ENCODE data around the gene CBL. TPM values are rescaled to one million over a fixed set of nuclear protein-coding genes. Genes with fewer than 3 reads are reported as not detected.
A peak's percentile ranks its signal among the peaks of the same experiment; 100 is the strongest.
"Not testable (repeated sequence)": the region's sequence is repeated elsewhere in the genome, so short reads cannot be mapped to it uniquely, and the experiment has no call there.

The CBL gene
- polyA plus RNA-seq, 4 donors, result 2.2 to 10.1 (median 4.3) TPM

- Histone ChIP-seq H3K27me3 (ENCODE audit: control insufficient read depth in 3 of 3, insufficient read depth in 3 of 3, low read length in 3 of 3) (no peaks in the 10 kb centered on the region), H3K4me3 (ENCODE audit: low read depth in 1 of 3, low read length in 3 of 3) (no peak overlapping the region), H3K27ac (ENCODE audit: low read depth in 1 of 3, low read length in 2 of 3) (no peak overlapping the region), H3K36me3 (ENCODE audit: control insufficient read depth in 3 of 3, insufficient read depth in 2 of 3, low read depth in 1 of 3, low read length in 3 of 3) (peaks cover 0 to 21% (median 0%) of the 10 kb centered on the region in 3 donors), H3K4me1 (ENCODE audit: control insufficient read depth in 3 of 3, insufficient read depth in 2 of 3, low read depth in 1 of 3, low read length in 2 of 3) (peaks cover 0 to 4% (median 2%) of the 10 kb centered on the region in 3 donors), H3K9me3 (ENCODE audit: control insufficient read depth in 2 of 2, insufficient read depth in 1 of 2, low read depth in 1 of 2, low read length in 1 of 2) (no peaks in the 10 kb centered on the region)
- no peak for DNase-seq
- FAIRE-seq, result no peak
- WGBS, 3 donors, result 41 to 68% (median 48%) methylated on average over 7 of the region's 7 CpGs
Measured at GRCh38 chr11:119194811-119195440, 11.2 kb upstream of the CBL start.

- no peaks in the 10 kb centered on the region for H3K9me3 ChIP-seq (ENCODE audit: control insufficient read depth in 2 of 2, insufficient read depth in 1 of 2, low read depth in 1 of 2, low read length in 1 of 2)
- peaks cover 0 to 4% (median 0%) of the 10 kb centered on the region in 3 donors for H3K4me1 ChIP-seq (ENCODE audit: control insufficient read depth in 3 of 3, insufficient read depth in 2 of 3, low read depth in 1 of 3, low read length in 2 of 3)
- no peak for FAIRE-seq
- H3K4me3 ChIP-seq (ENCODE audit: low read depth in 1 of 3, low read length in 3 of 3), result no peak overlapping the region
- 22 to 28% (median 24%) methylated on average over 6 of the region's 6 CpGs for WGBS, 3 donors
- no peaks in the 10 kb centered on the region for H3K27me3 ChIP-seq (ENCODE audit: control insufficient read depth in 3 of 3, insufficient read depth in 3 of 3, low read length in 3 of 3)
- peaks cover 0 to 15% (median 0%) of the 10 kb centered on the region in 3 donors for H3K36me3 ChIP-seq (ENCODE audit: control insufficient read depth in 3 of 3, insufficient read depth in 2 of 3, low read depth in 1 of 3, low read length in 3 of 3)
- no peak overlapping the region for H3K27ac ChIP-seq (ENCODE audit: low read depth in 1 of 3, low read length in 2 of 3)
- DNase-seq, result peak; percentile 62 to 80
Measured at GRCh38 chr11:119195680-119196079, 10.5 kb upstream of the CBL start.

DNA sequence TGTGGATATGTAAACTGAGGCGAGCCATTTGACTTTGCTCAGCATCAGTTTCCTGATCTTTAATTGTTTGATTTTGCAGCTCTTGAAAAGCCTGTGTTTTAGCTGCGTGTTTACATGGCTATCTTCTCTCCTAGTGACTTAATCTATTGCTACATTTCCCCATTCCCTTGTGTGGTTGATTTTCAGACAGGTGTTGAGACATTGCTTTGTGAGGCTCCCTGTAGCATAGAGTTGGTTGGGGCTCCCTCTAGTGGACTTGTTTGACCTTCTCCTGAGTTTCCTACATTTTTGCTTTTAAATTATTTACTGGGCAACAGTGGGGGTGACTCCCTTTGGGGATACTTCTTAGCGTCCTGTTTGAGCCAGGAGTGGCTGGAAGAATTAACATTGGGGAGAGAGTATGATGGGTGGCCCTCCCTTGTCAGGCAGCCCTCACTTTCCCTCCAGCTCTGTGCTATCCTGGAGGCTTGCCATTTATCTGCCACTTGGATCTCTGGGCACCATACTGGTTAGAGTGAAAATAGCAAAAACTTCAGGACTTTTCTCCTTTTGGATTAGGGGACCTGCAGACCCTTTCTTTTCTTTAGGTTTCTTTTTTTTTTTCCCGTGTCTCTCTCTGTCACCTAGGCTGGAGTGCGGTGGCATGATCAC is 9.2 kb upstream of the CBL start:
- Histone ChIP-seq H3K9me3 (ENCODE audit: control insufficient read depth in 2 of 2, insufficient read depth in 1 of 2, low read depth in 1 of 2, low read length in 1 of 2) (no peaks in the 10 kb centered on the region), H3K27ac (ENCODE audit: low read depth in 1 of 3, low read length in 2 of 3) (peak overlapping the region in 1 of 3 donors; percentile 28), H3K27me3 (ENCODE audit: control insufficient read depth in 3 of 3, insufficient read depth in 3 of 3, low read length in 3 of 3) (no peaks in the 10 kb centered on the region), H3K36me3 (ENCODE audit: control insufficient read depth in 3 of 3, insufficient read depth in 2 of 3, low read depth in 1 of 3, low read length in 3 of 3) (peaks cover 0 to 6% (median 0%) of the 10 kb centered on the region in 3 donors), H3K4me3 (ENCODE audit: low read depth in 1 of 3, low read length in 3 of 3) (no peak overlapping the region), H3K4me1 (ENCODE audit: control insufficient read depth in 3 of 3, insufficient read depth in 2 of 3, low read depth in 1 of 3, low read length in 2 of 3) (peaks cover 0 to 4% (median 0%) of the 10 kb centered on the region in 3 donors)
- DNase-seq (peak; percentile 92 to 94), FAIRE-seq (peak; percentile 55)
- WGBS, 3 donors, result 28 to 42% (median 33%) methylated on average over 5 of the region's 5 CpGs

GRCh38 chr11:119198925-119199324 is 7.2 kb upstream of the CBL start:
- peaks cover 0 to 4% (median 0%) of the 10 kb centered on the region in 3 donors for H3K4me1 ChIP-seq (ENCODE audit: control insufficient read depth in 3 of 3, insufficient read depth in 2 of 3, low read depth in 1 of 3, low read length in 2 of 3)
- WGBS, 3 donors, result 81 to 90% (median 84%) methylated on average over 6 of the region's 6 CpGs
- no peak overlapping the region for H3K4me3 ChIP-seq (ENCODE audit: low read depth in 1 of 3, low read length in 3 of 3)
- H3K9me3 ChIP-seq (ENCODE audit: control insufficient read depth in 2 of 2, insufficient read depth in 1 of 2, low read depth in 1 of 2, low read length in 1 of 2), result no peaks in the 10 kb centered on the region
- H3K27ac ChIP-seq (ENCODE audit: low read depth in 1 of 3, low read length in 2 of 3), result no peak overlapping the region
- H3K36me3 ChIP-seq (ENCODE audit: control insufficient read depth in 3 of 3, insufficient read depth in 2 of 3, low read depth in 1 of 3, low read length in 3 of 3), result no peaks in the 10 kb centered on the region
- H3K27me3 ChIP-seq (ENCODE audit: control insufficient read depth in 3 of 3, insufficient read depth in 3 of 3, low read length in 3 of 3), result no peaks in the 10 kb centered on the region
- DNase-seq, result peak in 1 of 2 donors; percentile 31
- no peak for FAIRE-seq

DNA sequence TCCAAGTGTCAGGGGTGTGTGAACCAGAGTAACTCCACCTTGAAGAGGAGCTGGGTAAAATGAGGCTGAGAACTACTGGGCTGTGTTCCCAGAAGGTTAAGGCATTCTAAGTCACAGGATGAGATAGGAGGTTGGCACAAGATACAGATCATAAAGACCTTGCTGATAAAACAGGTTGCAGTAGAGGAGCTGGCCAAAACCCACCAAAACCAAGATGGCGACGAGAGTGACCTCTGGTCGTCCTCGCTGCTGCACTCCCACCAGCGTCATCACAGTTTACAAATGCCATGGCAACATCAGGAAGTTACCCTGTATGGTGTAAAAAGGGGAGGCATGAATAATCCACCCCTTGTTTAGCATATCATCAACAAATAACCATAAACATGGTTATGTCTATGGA is 4.9 kb upstream of the CBL start:
- H3K4me3 ChIP-seq (ENCODE audit: low read depth in 1 of 3, low read length in 3 of 3); DNase-seq; H3K27ac ChIP-seq (ENCODE audit: low read depth in 1 of 3, low read length in 2 of 3); H3K36me3 ChIP-seq (ENCODE audit: control insufficient read depth in 3 of 3, insufficient read depth in 2 of 3, low read depth in 1 of 3, low read length in 3 of 3); FAIRE-seq; H3K9me3 ChIP-seq (ENCODE audit: control insufficient read depth in 2 of 2, insufficient read depth in 1 of 2, low read depth in 1 of 2, low read length in 1 of 2); H3K27me3 ChIP-seq (ENCODE audit: control insufficient read depth in 3 of 3, insufficient read depth in 3 of 3, low read length in 3 of 3): not testable (repeated sequence)
- whole genome bisulfite sequencing, 3 donors, result 85 to 88% (median 86%) methylated on average over 5 of the region's 5 CpGs
- H3K4me1 ChIP-seq (ENCODE audit: control insufficient read depth in 3 of 3, insufficient read depth in 2 of 3, low read depth in 1 of 3, low read length in 2 of 3), result peaks cover 0 to 12% (median 0%) of the 10 kb centered on the region in 3 donors

GRCh38 chr11:119202554-119202953 is 3.6 kb upstream of the CBL start:
- Histone ChIP-seq H3K27ac (ENCODE audit: low read depth in 1 of 3, low read length in 2 of 3) (no peak overlapping the region), H3K27me3 (ENCODE audit: control insufficient read depth in 3 of 3, insufficient read depth in 3 of 3, low read length in 3 of 3) (no peaks in the 10 kb centered on the region), H3K4me1 (ENCODE audit: control insufficient read depth in 3 of 3, insufficient read depth in 2 of 3, low read depth in 1 of 3, low read length in 2 of 3) (peaks cover 0 to 10% (median 0%) of the 10 kb centered on the region in 3 donors), H3K9me3 (ENCODE audit: control insufficient read depth in 2 of 2, insufficient read depth in 1 of 2, low read depth in 1 of 2, low read length in 1 of 2) (no peaks in the 10 kb centered on the region), H3K36me3 (ENCODE audit: control insufficient read depth in 3 of 3, insufficient read depth in 2 of 3, low read depth in 1 of 3, low read length in 3 of 3) (no peaks in the 10 kb centered on the region), H3K4me3 (ENCODE audit: low read depth in 1 of 3, low read length in 3 of 3) (no peak overlapping the region)
- WGBS, 3 donors, result 90 to 94% (median 90%) methylated on average over 7 of the region's 7 CpGs
- FAIRE-seq (no peak), DNase-seq (no peak)

DNA sequence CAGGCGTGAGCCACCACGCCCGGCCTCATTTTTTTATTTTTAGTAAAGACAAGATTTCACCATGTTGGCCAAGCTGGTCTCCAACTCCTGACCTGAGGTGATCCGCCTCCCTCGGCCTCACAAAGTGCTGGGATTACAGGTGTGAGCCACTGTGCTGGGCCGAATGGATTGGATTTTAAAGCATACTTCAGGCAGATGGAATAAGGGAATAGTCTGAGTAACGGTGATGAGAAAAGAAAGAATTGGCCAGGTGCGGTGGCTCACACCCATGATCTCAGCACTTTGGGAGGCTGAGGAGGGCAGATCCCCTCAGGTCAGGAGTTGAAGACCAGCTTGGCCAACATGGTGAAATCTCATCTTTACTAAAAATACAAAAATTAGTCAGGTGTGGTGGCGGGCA is 2.1 kb upstream of the CBL start:
- Histone ChIP-seq H3K4me3 (ENCODE audit: low read depth in 1 of 3, low read length in 3 of 3) (no peak overlapping the region), H3K27me3 (ENCODE audit: control insufficient read depth in 3 of 3, insufficient read depth in 3 of 3, low read length in 3 of 3) (no peaks in the 10 kb centered on the region), H3K9me3 (ENCODE audit: control insufficient read depth in 2 of 2, insufficient read depth in 1 of 2, low read depth in 1 of 2, low read length in 1 of 2) (no peaks in the 10 kb centered on the region), H3K4me1 (ENCODE audit: control insufficient read depth in 3 of 3, insufficient read depth in 2 of 3, low read depth in 1 of 3, low read length in 2 of 3) (peaks cover 0 to 10% (median 0%) of the 10 kb centered on the region in 3 donors), H3K27ac (ENCODE audit: low read depth in 1 of 3, low read length in 2 of 3) (no peak overlapping the region), H3K36me3 (ENCODE audit: control insufficient read depth in 3 of 3, insufficient read depth in 2 of 3, low read depth in 1 of 3, low read length in 3 of 3) (no peaks in the 10 kb centered on the region)
- WGBS, 3 donors, result 92 to 96% (median 95%) methylated on average over 9 of the region's 9 CpGs
- FAIRE-seq (no peak), DNase-seq (no peak)

DNA sequence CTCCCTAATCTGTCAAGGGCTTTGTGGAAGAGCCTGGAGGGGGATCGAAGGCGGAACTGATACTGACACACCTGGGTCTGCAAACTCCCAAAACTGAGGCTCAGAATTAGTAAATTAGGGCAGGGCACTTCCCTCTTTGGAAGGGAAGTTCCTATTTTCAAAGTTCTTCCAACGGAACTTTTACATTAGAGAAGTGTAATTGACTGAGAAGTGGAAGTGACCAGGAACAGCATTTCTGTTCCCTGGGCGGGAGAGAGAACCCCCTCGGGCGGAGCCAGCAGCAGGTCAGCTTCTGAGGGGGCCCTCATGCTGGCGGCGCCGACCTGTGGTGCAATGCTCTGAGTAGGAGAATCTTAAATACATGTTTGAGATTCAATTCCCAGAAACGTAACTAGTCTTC is 1.1 kb upstream of the CBL start:
- DNase-seq (no peak), FAIRE-seq (no peak)
- H3K4me3 ChIP-seq (ENCODE audit: low read depth in 1 of 3, low read length in 3 of 3), result peak overlapping the region in 1 of 3 donors; percentile 98
- H3K4me1 ChIP-seq (ENCODE audit: control insufficient read depth in 3 of 3, insufficient read depth in 2 of 3, low read depth in 1 of 3, low read length in 2 of 3), result peaks cover 0 to 10% (median 0%) of the 10 kb centered on the region in 3 donors
- no peaks in the 10 kb centered on the region for H3K27me3 ChIP-seq (ENCODE audit: control insufficient read depth in 3 of 3, insufficient read depth in 3 of 3, low read length in 3 of 3)
- 41 to 70% (median 69%) methylated on average over 10 of the region's 10 CpGs for whole genome bisulfite sequencing, 3 donors
- no peaks in the 10 kb centered on the region for H3K36me3 ChIP-seq (ENCODE audit: control insufficient read depth in 3 of 3, insufficient read depth in 2 of 3, low read depth in 1 of 3, low read length in 3 of 3)
- no peaks in the 10 kb centered on the region for H3K9me3 ChIP-seq (ENCODE audit: control insufficient read depth in 2 of 2, insufficient read depth in 1 of 2, low read depth in 1 of 2, low read length in 1 of 2)
- peak overlapping the region in 1 of 3 donors; percentile 36 for H3K27ac ChIP-seq (ENCODE audit: low read depth in 1 of 3, low read length in 2 of 3)

Data from small intestine (tissue), 7 donors.